SK-N-SH (cell line): ENCODE results near the gene NSD2.

ENCODE experiments used
- CTCF ChIP-seq: fragments of 200-600 bp; sonication (generic); IDR thresholded peaks from 2 replicates; pipeline ENCODE4 v1.6.1; 2017; ENCODE audit warnings: antibody characterized with exemption, mild to moderate bottlenecking, moderate library complexity
- GATA2 ChIP-seq: sonication (generic); formaldehyde crosslinking; IDR thresholded peaks from 2 replicates; pipeline ENCODE4 v1.5.0; 2020; ENCODE audit warnings: mild to moderate bottlenecking, missing genetic modification reagents
- MAX ChIP-seq: IDR thresholded peaks from 2 replicates; pipeline ENCODE4 v1.4.0; 2012; ENCODE audit warnings: low read depth
- MXI1 ChIP-seq: IDR thresholded peaks from 2 replicates; pipeline ENCODE4 v1.6.1; 2012; ENCODE audit warnings: mild to moderate bottlenecking, low read depth, low read length, improper control_type of control experiment
- POLR2AphosphoS5 ChIP-seq: IDR thresholded peaks from 2 replicates; pipeline ENCODE4 v1.6.1; 2012; ENCODE audit warnings: low read depth, low read length
- USF2 ChIP-seq: fragments of 150-350 bp; IDR thresholded peaks from 2 replicates; pipeline ENCODE4 v1.6.1; 2017; ENCODE audit warnings: antibody characterized with exemption, low read length, low read depth, borderline replicate concordance
- ZBTB33 ChIP-seq: IDR thresholded peaks from 2 replicates; pipeline ENCODE4 v1.4.0; 2012; ENCODE audit warnings: low read depth, borderline replicate concordance

GRCh38 chr4:1831331-1831730 is 39.9 kb upstream of the NSD2 start:
- TF ChIP-seq CTCF (no peak), MAX (no peak), ZBTB33 (no peak), USF2 (no peak), POLR2AphosphoS5 (no peak), GATA2 (no peak), MXI1 (no peak)
